A549 treated with AZD2906 at 1 μM for 4 hours (cell line): ENCODE data around the gene RPRM. TPM values are rescaled to one million over a fixed set of nuclear protein-coding genes. Genes with fewer than 3 reads are reported as not detected.

Source experiments
- total RNA-seq: library from RNA; stranded (reverse); fragments of 200-300 nt; extraction: Qiagen RNA extraction; gene quantifications from 5 replicates; pipeline ENCODE4 v1.2.3, GENCODE V29; 2022

RPRM gene
- 0.05 to 0.08 TPM (median 0.08 TPM) in 3 of 5 replicates, not detected in the others for total RNA-seq

GRCh38 chr2:153478289-153479261 is at the start of gene RPRM:
Gene RPRM, minus strand, starts transcription at chr2:153478762. Its CDS starts 197 bp downstream, at chr2:153478565.

